Tibial nerve (tissue), 4 donors: ENCODE results near the gene ANGPTL2. TPM values are rescaled to one million over a fixed set of nuclear protein-coding genes. Genes with fewer than 3 reads are reported as not detected.

Experiments used
- DNase-seq, 2 donors: peaks; one replicate each; pipeline ENCODE4 v3.0.0-alpha.2; 2019; ENCODE audit warnings: low spot score in 2 of 2
- H3K27ac ChIP-seq, 4 donors: fragments of 200-600 bp; sonication (generic) in 3 of 4; one replicate each; pipeline ENCODE4 v1.5.1; 2017 to 2019; ENCODE audit warnings: mild to moderate bottlenecking in 1 of 4
- H3K27me3 ChIP-seq, 2 donors: fragments of 200-600 bp; sonication (generic) in 1 of 2; one replicate each; pipeline versions ENCODE4 v1.5.1 to v1.6.0; 2017 to 2019
- H3K36me3 ChIP-seq, 3 donors: fragments of 200-600 bp; sonication (generic); one replicate each; pipeline ENCODE4 v1.5.1; 2018 to 2019
- H3K4me1 ChIP-seq, 4 donors: fragments of 200-600 bp; sonication (generic) in 3 of 4; one replicate each; pipeline ENCODE4 v1.5.1; 2017 to 2019
- H3K4me3 ChIP-seq, 4 donors: fragments of 200-600 bp; sonication (generic) in 3 of 4; one replicate each; pipeline ENCODE4 v1.5.1; 2017 to 2019; ENCODE audit warnings: mild to moderate bottlenecking in 1 of 4, moderate library complexity in 1 of 4
- H3K9me3 ChIP-seq, 4 donors: fragments of 200-600 bp; sonication (generic) in 3 of 4; one replicate each; pipeline ENCODE4 v1.5.1; 2017 to 2019
- EP300 ChIP-seq, 2 donors: sonication (generic); formaldehyde crosslinking; IDR thresholded peaks; one replicate each; pipeline ENCODE4 v1.6.1; 2017; ENCODE audit warnings: antibody characterized with exemption in 2 of 2, mild to moderate bottlenecking in 1 of 2
- POLR2A ChIP-seq, 2 donors: fragments of 450-650 bp; IDR thresholded peaks; one replicate each; pipeline ENCODE4 v1.6.1; 2017; ENCODE audit warnings: antibody characterized with exemption in 2 of 2, mild to moderate bottlenecking in 2 of 2, moderate library complexity in 2 of 2
- WGBS, 2 donors: methylation state at CpG; one replicate each; pipeline ENCODE4 v1.1.5; 2018; 5-methylcytosine and 5-hydroxymethylcytosine counted together
- total RNA-seq, 4 donors: library from RNA; depleted of rRNA; stranded (reverse); fragments of >200 nt; gene quantifications; one replicate each; pipeline ENCODE4 v1.1.0, GENCODE V29; 2016
- TF ChIP-seq, protein P1 (sequence below), 5 experiments: fragments of 200-600 bp in 3 of 5; fragments of 450-650 bp in 2 of 5; sonication (generic) in 3 of 5; IDR thresholded peaks; one replicate each; pipeline ENCODE4 v1.5.1; 2016 to 2019; ENCODE audit warnings: antibody characterized with exemption in 5 of 5, mild to moderate bottlenecking in 3 of 5, moderate library complexity in 2 of 5

Gene ANGPTL2
- total RNA-seq, 4 donors from 2014 or later: 34.5 to 64.1 (median 47.1) TPM

DNA sequence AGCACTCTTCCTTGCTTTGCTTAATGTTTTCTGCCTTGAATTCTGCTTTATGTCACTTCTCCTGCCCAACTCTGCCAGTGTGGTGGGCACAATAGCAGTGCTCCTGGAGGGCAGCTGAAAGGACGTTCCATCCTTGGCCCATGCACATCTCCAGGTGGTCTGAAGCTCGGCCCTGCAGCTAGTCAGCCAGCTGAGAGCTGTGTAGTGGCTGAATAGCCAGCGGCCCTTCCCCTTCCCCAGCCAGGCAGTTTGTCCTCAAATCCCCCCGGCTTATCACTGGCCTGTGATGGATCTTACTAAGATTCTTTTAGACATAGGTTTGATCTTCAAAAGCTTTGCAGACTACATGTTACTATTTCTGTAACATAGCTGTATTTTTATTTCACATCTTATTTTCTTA lies 42.7 kb upstream of the ANGPTL2 start:
- Histone ChIP-seq H3K4me3 (no peak overlapping the region), H3K36me3 (peaks cover 0 to 4% (median 0%) of the 10 kb centered on the region in 3 donors), H3K4me1 (peaks cover 0 to 6% (median 0%) of the 10 kb centered on the region in 4 donors), H3K27me3 (no peaks in the 10 kb centered on the region), H3K9me3 (no peaks in the 10 kb centered on the region), H3K27ac (no peak overlapping the region)
- DNase-seq: no peak
- 87 to 89% methylated on average over 4 of the region's 4 CpGs for WGBS, 2 donors
- TF ChIP-seq, protein P1, sequence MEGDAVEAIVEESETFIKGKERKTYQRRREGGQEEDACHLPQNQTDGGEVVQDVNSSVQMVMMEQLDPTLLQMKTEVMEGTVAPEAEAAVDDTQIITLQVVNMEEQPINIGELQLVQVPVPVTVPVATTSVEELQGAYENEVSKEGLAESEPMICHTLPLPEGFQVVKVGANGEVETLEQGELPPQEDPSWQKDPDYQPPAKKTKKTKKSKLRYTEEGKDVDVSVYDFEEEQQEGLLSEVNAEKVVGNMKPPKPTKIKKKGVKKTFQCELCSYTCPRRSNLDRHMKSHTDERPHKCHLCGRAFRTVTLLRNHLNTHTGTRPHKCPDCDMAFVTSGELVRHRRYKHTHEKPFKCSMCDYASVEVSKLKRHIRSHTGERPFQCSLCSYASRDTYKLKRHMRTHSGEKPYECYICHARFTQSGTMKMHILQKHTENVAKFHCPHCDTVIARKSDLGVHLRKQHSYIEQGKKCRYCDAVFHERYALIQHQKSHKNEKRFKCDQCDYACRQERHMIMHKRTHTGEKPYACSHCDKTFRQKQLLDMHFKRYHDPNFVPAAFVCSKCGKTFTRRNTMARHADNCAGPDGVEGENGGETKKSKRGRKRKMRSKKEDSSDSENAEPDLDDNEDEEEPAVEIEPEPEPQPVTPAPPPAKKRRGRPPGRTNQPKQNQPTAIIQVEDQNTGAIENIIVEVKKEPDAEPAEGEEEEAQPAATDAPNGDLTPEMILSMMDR (IDR thresholded peaks at IDR 0.05): no peak
- TF ChIP-seq POLR2A (IDR thresholded peaks at IDR 0.05): no peak
- TF ChIP-seq EP300 (IDR thresholded peaks at IDR 0.05): no peak

DNA sequence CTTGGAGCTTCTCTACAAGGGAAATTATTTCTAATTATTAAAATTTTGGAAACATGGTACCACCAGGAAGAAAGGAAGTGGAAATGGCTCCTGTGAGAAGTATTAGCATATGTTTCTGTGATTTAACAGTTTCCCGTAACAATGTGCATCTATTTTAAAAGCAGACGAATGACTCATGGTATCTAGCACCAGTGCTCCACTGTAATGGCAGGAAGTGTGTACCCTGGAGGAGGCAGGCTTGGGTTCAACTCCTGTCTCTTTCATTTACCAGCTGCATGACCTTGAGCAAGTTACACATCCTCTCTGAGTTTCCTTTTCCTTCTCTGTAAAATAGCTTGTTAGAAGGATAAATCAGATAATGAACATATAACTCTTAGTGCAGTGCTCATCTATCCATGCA lies 41.0 kb upstream of the ANGPTL2 start:
- no peak overlapping the region for H3K27ac ChIP-seq
- DNase-seq: no peak
- no peaks in the 10 kb centered on the region for H3K27me3 ChIP-seq
- TF ChIP-seq EP300 (IDR thresholded peaks at IDR 0.05): no peak
- TF ChIP-seq POLR2A (IDR thresholded peaks at IDR 0.05): no peak
- TF ChIP-seq, protein P1 (IDR thresholded peaks at IDR 0.05): no peak
- H3K4me3 ChIP-seq: no peak overlapping the region
- peaks cover 0 to 4% (median 0%) of the 10 kb centered on the region in 3 donors for H3K36me3 ChIP-seq
- WGBS, 2 donors: 46 to 50% methylated on average over 2 of the region's 2 CpGs
- H3K9me3 ChIP-seq: no peaks in the 10 kb centered on the region
- H3K4me1 ChIP-seq: peaks cover 0 to 18% (median 2%) of the 10 kb centered on the region in 4 donors

DNA sequence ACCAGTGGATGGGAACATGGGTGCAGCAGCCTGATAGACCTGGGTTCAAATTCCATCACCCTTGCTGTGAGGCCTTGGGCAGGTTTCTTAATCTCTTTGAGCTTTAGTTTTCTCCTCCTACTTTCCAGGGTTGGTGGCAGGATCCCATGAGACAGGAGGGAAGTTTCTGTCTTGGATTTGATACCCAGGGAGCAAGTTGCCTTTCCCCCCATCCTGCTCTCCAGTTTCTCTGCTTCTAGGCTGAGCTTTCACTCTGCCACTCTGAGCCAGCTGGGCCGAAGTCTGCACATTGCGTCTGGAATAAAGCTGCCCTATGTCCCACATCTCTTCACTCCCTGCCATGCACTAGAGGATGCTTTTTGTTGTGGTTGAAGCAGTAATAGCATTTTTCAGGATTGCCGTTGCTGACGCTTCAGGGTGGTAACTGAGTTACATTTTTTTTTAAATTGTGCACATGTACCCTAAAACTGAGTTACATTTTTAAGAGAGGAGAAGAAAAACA lies 40.5 kb upstream of the ANGPTL2 start:
- Histone ChIP-seq H3K4me1 (peaks cover 0 to 18% (median 2%) of the 10 kb centered on the region in 4 donors), H3K27ac (no peak overlapping the region), H3K36me3 (peaks cover 0 to 4% (median 0%) of the 10 kb centered on the region in 3 donors), H3K27me3 (no peaks in the 10 kb centered on the region), H3K9me3 (no peaks in the 10 kb centered on the region), H3K4me3 (no peak overlapping the region)
- no peak for DNase-seq
- 86 to 92% methylated on average over 4 of the region's 4 CpGs for WGBS, 2 donors
- TF ChIP-seq POLR2A (IDR thresholded peaks at IDR 0.05) (no peak), EP300 (IDR thresholded peaks at IDR 0.05) (no peak)
- TF ChIP-seq, protein P1 (IDR thresholded peaks at IDR 0.05): no peak

DNA sequence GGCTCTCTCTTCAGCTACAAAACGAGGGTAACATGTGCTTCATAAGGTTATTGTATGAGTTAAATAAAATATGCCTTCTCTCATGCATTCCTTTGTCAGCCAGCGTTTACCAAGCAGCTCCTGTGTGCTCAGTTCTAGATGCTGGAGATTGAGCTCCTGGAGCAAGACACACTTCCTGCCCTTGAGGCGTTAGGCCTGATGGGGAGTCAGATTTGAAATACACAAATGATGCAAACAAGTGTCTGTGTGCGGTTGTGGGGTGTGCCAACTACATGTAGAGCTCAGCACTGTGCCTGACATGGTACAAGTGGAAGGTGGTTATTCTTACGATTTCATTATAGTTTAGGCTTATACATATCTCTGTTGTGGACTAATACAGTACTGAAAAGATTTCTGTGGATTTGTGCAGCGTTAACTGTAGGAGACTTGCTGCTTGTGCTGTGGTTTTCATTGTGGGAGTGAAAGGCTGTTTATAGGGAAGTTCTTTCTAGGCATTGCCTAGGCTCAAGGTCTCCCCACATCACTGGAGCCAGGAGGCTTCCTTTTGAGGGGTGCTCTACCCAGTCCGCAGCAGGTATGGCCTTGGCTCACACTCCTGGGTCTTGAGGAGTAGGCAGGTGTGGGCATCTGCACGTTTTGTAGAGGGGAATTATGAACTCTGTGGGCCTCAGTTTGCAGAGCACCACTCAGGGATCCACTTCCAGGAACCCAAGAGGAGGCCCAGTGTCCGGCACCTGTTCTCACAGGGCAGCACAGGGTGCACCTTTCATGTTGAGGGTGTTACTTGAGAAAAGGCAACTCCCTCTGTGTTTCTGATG lies 39.8 kb upstream of the ANGPTL2 start:
- 66 to 68% methylated on average over 9 of the region's 9 CpGs for WGBS, 2 donors
- Histone ChIP-seq H3K4me3 (no peak overlapping the region), H3K27ac (no peak overlapping the region), H3K36me3 (no peaks in the 10 kb centered on the region), H3K27me3 (no peaks in the 10 kb centered on the region), H3K9me3 (no peaks in the 10 kb centered on the region), H3K4me1 (peaks cover 0 to 18% (median 2%) of the 10 kb centered on the region in 4 donors)
- TF ChIP-seq POLR2A (IDR thresholded peaks at IDR 0.05) (no peak), EP300 (IDR thresholded peaks at IDR 0.05) (no peak)
- TF ChIP-seq, protein P1 (IDR thresholded peaks at IDR 0.05): no peak
- DNase-seq: no peak

DNA sequence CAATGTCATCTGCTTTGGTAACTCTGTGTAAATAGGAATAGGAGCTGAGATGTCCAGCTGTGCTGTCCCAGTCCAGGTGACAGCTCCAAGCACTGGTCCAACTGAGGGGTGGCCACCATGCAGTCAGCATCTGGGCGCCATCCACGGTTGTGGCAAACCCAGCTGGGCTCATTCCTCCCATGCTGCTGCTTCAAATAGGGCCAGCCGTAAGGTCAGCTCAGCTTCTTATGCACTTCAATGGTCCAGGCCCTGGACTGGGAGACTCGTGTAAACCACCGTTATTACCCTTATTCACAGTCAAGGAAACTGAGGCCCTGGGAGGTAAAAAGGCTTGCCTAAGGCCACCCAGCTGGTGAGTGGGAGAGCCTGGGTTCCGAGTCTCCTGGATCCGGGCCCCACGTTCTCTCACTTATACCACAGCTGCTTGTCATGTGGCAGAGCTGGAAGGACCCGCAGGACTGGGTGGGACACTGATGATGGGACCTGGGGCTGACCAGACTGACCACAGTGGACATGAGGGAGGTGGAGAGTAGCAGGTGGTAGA lies 38.7 kb upstream of the ANGPTL2 start:
- H3K27me3 ChIP-seq: no peaks in the 10 kb centered on the region
- no peaks in the 10 kb centered on the region for H3K36me3 ChIP-seq
- peak overlapping the region in 2 of 4 donors; percentile 72 to 74 for H3K27ac ChIP-seq
- peaks cover 0 to 18% (median 2%) of the 10 kb centered on the region in 4 donors for H3K4me1 ChIP-seq
- no peak overlapping the region for H3K4me3 ChIP-seq
- DNase-seq: no peak
- TF ChIP-seq, protein P1 (IDR thresholded peaks at IDR 0.05): no peak
- no peak for TF ChIP-seq EP300 (IDR thresholded peaks at IDR 0.05)
- no peaks in the 10 kb centered on the region for H3K9me3 ChIP-seq
- WGBS, 2 donors: 83 to 87% methylated on average over 9 of the region's 9 CpGs
